ENCODE data around the gene NAT10.

Gene NAT10

GRCh38 chr11:34190192-34191139, 85.0 kb downstream of the NAT10 start:
- no peak for DNase-seq (ENCODE audit: low read depth)

GRCh38 chr11:34191578-34191977, 86.1 kb downstream of the NAT10 start:
- DNase-seq (ENCODE audit: low read depth), result no peak

- DNase-seq (ENCODE audit: low read depth), result peak; percentile 93
Measured at GRCh38 chr11:34192481-34193401, 87.3 kb downstream of the NAT10 start.

GRCh38 chr11:34194576-34195335, 89.3 kb downstream of the NAT10 start:
- no peak for DNase-seq (ENCODE audit: low read depth)
